Measurements from ENCODE around the gene POU2AF1. TPM values are rescaled to one million over a fixed set of nuclear protein-coding genes. Genes with fewer than 3 reads are reported as not detected.

Gene POU2AF1
- total and polyA plus RNA-seq, 2 donors = 0.90 to 11.7 TPM

- DNase-seq (ENCODE audit: low read depth in 6 of 9, low spot score in 9 of 9) = no peak
- H3K4me1 ChIP-seq (ENCODE audit: control insufficient read depth in 2 of 2, insufficient read depth in 2 of 2, low read length in 2 of 2) = peaks cover 16 to 36% of the 10 kb centered on the region in 2 donors
- H3K36me3 ChIP-seq (ENCODE audit: control insufficient read depth in 2 of 2, insufficient read depth in 2 of 2, low read length in 1 of 2) = no peaks in the 10 kb centered on the region
- no peaks in the 10 kb centered on the region for H3K27me3 ChIP-seq (ENCODE audit: control insufficient read depth in 2 of 2, insufficient read depth in 1 of 2, low read length in 1 of 2)
- H3K9me3 ChIP-seq (ENCODE audit: control insufficient read depth in 2 of 2, insufficient read depth in 1 of 2, low read length in 1 of 2) = no peaks in the 10 kb centered on the region
- 92% methylated on average over 3 of the region's 3 CpGs for WGBS
- H3K4me3 ChIP-seq (ENCODE audit: low read length in 2 of 2) = no peak overlapping the region
- no peak overlapping the region for H3K27ac ChIP-seq (ENCODE audit: low read depth in 1 of 2, low read length in 1 of 2)
Measured at GRCh38 chr11:111412293-111412692, 33.2 kb upstream of the POU2AF1 start.

- Histone ChIP-seq H3K4me3 (ENCODE audit: low read length in 2 of 2) (no peak overlapping the region), H3K27ac (ENCODE audit: low read depth in 1 of 2, low read length in 1 of 2) (no peak overlapping the region), H3K27me3 (ENCODE audit: control insufficient read depth in 2 of 2, insufficient read depth in 1 of 2, low read length in 1 of 2) (no peaks in the 10 kb centered on the region), H3K4me1 (ENCODE audit: control insufficient read depth in 2 of 2, insufficient read depth in 2 of 2, low read length in 2 of 2) (peaks cover 14 to 28% of the 10 kb centered on the region in 2 donors), H3K36me3 (ENCODE audit: control insufficient read depth in 2 of 2, insufficient read depth in 2 of 2, low read length in 1 of 2) (no peaks in the 10 kb centered on the region), H3K9me3 (ENCODE audit: control insufficient read depth in 2 of 2, insufficient read depth in 1 of 2, low read length in 1 of 2) (no peaks in the 10 kb centered on the region)
- 50% methylated on average over 2 of the region's 2 CpGs for WGBS
- no peak for DNase-seq (ENCODE audit: low read depth in 6 of 9, low spot score in 9 of 9)
Measured at GRCh38 chr11:111411456-111411855, 32.4 kb upstream of the POU2AF1 start.

GRCh38 chr11:111410951-111411350 lies 31.9 kb upstream of the POU2AF1 start:
- no peaks in the 10 kb centered on the region for H3K9me3 ChIP-seq (ENCODE audit: control insufficient read depth in 2 of 2, insufficient read depth in 1 of 2, low read length in 1 of 2)
- no peak overlapping the region for H3K27ac ChIP-seq (ENCODE audit: low read depth in 1 of 2, low read length in 1 of 2)
- H3K36me3 ChIP-seq (ENCODE audit: control insufficient read depth in 2 of 2, insufficient read depth in 2 of 2, low read length in 1 of 2) = no peaks in the 10 kb centered on the region
- no peaks in the 10 kb centered on the region for H3K27me3 ChIP-seq (ENCODE audit: control insufficient read depth in 2 of 2, insufficient read depth in 1 of 2, low read length in 1 of 2)
- H3K4me3 ChIP-seq (ENCODE audit: low read length in 2 of 2) = no peak overlapping the region
- WGBS = 99% methylated on average over 5 of the region's 5 CpGs
- peaks cover 14 to 23% of the 10 kb centered on the region in 2 donors for H3K4me1 ChIP-seq (ENCODE audit: control insufficient read depth in 2 of 2, insufficient read depth in 2 of 2, low read length in 2 of 2)
- DNase-seq (ENCODE audit: low read depth in 6 of 9, low spot score in 9 of 9) = no peak

GRCh38 chr11:111409915-111410314 lies 30.8 kb upstream of the POU2AF1 start:
- no peak for DNase-seq (ENCODE audit: low read depth in 6 of 9, low spot score in 9 of 9)
- H3K4me1 ChIP-seq (ENCODE audit: control insufficient read depth in 2 of 2, insufficient read depth in 2 of 2, low read length in 2 of 2) = peaks cover 6 to 14% of the 10 kb centered on the region in 2 donors
- no peaks in the 10 kb centered on the region for H3K9me3 ChIP-seq (ENCODE audit: control insufficient read depth in 2 of 2, insufficient read depth in 1 of 2, low read length in 1 of 2)
- H3K36me3 ChIP-seq (ENCODE audit: control insufficient read depth in 2 of 2, insufficient read depth in 2 of 2, low read length in 1 of 2) = no peaks in the 10 kb centered on the region
- no peaks in the 10 kb centered on the region for H3K27me3 ChIP-seq (ENCODE audit: control insufficient read depth in 2 of 2, insufficient read depth in 1 of 2, low read length in 1 of 2)
- H3K27ac ChIP-seq (ENCODE audit: low read depth in 1 of 2, low read length in 1 of 2) = no peak overlapping the region
- WGBS = 92% methylated on average over 1 of the region's 1 CpG
- H3K4me3 ChIP-seq (ENCODE audit: low read length in 2 of 2) = no peak overlapping the region

GRCh38 chr11:111408789-111409727 lies 30.0 kb upstream of the POU2AF1 start:
- peaks cover 0 to 5% of the 10 kb centered on the region in 2 donors for H3K4me1 ChIP-seq (ENCODE audit: control insufficient read depth in 2 of 2, insufficient read depth in 2 of 2, low read length in 2 of 2)
- WGBS = 85% methylated on average over 6 of the region's 6 CpGs
- no peaks in the 10 kb centered on the region for H3K27me3 ChIP-seq (ENCODE audit: control insufficient read depth in 2 of 2, insufficient read depth in 1 of 2, low read length in 1 of 2)
- no peak overlapping the region for H3K27ac ChIP-seq (ENCODE audit: low read depth in 1 of 2, low read length in 1 of 2)
- no peak for DNase-seq (ENCODE audit: low read depth in 6 of 9, low spot score in 9 of 9)
- H3K4me3 ChIP-seq (ENCODE audit: low read length in 2 of 2) = no peak overlapping the region
- no peaks in the 10 kb centered on the region for H3K9me3 ChIP-seq (ENCODE audit: control insufficient read depth in 2 of 2, insufficient read depth in 1 of 2, low read length in 1 of 2)
- H3K36me3 ChIP-seq (ENCODE audit: control insufficient read depth in 2 of 2, insufficient read depth in 2 of 2, low read length in 1 of 2) = no peaks in the 10 kb centered on the region

GRCh38 chr11:111407652-111408051 lies 28.6 kb upstream of the POU2AF1 start:
- H3K4me3 ChIP-seq (ENCODE audit: low read length in 2 of 2) = no peak overlapping the region
- WGBS = 97% methylated on average over 2 of the region's 2 CpGs
- no peaks in the 10 kb centered on the region for H3K9me3 ChIP-seq (ENCODE audit: control insufficient read depth in 2 of 2, insufficient read depth in 1 of 2, low read length in 1 of 2)
- H3K27me3 ChIP-seq (ENCODE audit: control insufficient read depth in 2 of 2, insufficient read depth in 1 of 2, low read length in 1 of 2) = no peaks in the 10 kb centered on the region
- H3K27ac ChIP-seq (ENCODE audit: low read depth in 1 of 2, low read length in 1 of 2) = no peak overlapping the region
- no peaks in the 10 kb centered on the region for H3K36me3 ChIP-seq (ENCODE audit: control insufficient read depth in 2 of 2, insufficient read depth in 2 of 2, low read length in 1 of 2)
- no peaks in the 10 kb centered on the region for H3K4me1 ChIP-seq (ENCODE audit: control insufficient read depth in 2 of 2, insufficient read depth in 2 of 2, low read length in 2 of 2)
- DNase-seq (ENCODE audit: low read depth in 6 of 9, low spot score in 9 of 9) = no peak

- no peaks in the 10 kb centered on the region for H3K36me3 ChIP-seq (ENCODE audit: control insufficient read depth in 2 of 2, insufficient read depth in 2 of 2, low read length in 1 of 2)
- WGBS = 94% methylated on average over 1 of the region's 1 CpG
Measured at GRCh38 chr11:111406589-111406988, 27.5 kb upstream of the POU2AF1 start.

GRCh38 chr11:111406091-111406490 lies 27.0 kb upstream of the POU2AF1 start:
- no peak for DNase-seq (ENCODE audit: low read depth in 6 of 9, low spot score in 9 of 9)
- no peak overlapping the region for H3K4me3 ChIP-seq (ENCODE audit: low read length in 2 of 2)
- no peaks in the 10 kb centered on the region for H3K36me3 ChIP-seq (ENCODE audit: control insufficient read depth in 2 of 2, insufficient read depth in 2 of 2, low read length in 1 of 2)
- no peaks in the 10 kb centered on the region for H3K27me3 ChIP-seq (ENCODE audit: control insufficient read depth in 2 of 2, insufficient read depth in 1 of 2, low read length in 1 of 2)
- H3K9me3 ChIP-seq (ENCODE audit: control insufficient read depth in 2 of 2, insufficient read depth in 1 of 2, low read length in 1 of 2) = no peaks in the 10 kb centered on the region
- 95% methylated on average over 2 of the region's 2 CpGs for WGBS
- no peak overlapping the region for H3K27ac ChIP-seq (ENCODE audit: low read depth in 1 of 2, low read length in 1 of 2)
- H3K4me1 ChIP-seq (ENCODE audit: control insufficient read depth in 2 of 2, insufficient read depth in 2 of 2, low read length in 2 of 2) = no peaks in the 10 kb centered on the region

More at GRCh38 chr11:111406589-111406988, 27.5 kb upstream of the POU2AF1 start:
- Histone ChIP-seq H3K27me3 (ENCODE audit: control insufficient read depth in 2 of 2, insufficient read depth in 1 of 2, low read length in 1 of 2) (no peaks in the 10 kb centered on the region), H3K4me1 (ENCODE audit: control insufficient read depth in 2 of 2, insufficient read depth in 2 of 2, low read length in 2 of 2) (no peaks in the 10 kb centered on the region), H3K27ac (ENCODE audit: low read depth in 1 of 2, low read length in 1 of 2) (no peak overlapping the region), H3K4me3 (ENCODE audit: low read length in 2 of 2) (no peak overlapping the region), H3K9me3 (ENCODE audit: control insufficient read depth in 2 of 2, insufficient read depth in 1 of 2, low read length in 1 of 2) (no peaks in the 10 kb centered on the region)
- no peak for DNase-seq (ENCODE audit: low read depth in 6 of 9, low spot score in 9 of 9)

GRCh38 chr11:111405551-111405950 lies 26.5 kb upstream of the POU2AF1 start:
- Histone ChIP-seq H3K36me3 (ENCODE audit: control insufficient read depth in 2 of 2, insufficient read depth in 2 of 2, low read length in 1 of 2) (no peaks in the 10 kb centered on the region), H3K27me3 (ENCODE audit: control insufficient read depth in 2 of 2, insufficient read depth in 1 of 2, low read length in 1 of 2) (no peaks in the 10 kb centered on the region), H3K27ac (ENCODE audit: low read depth in 1 of 2, low read length in 1 of 2) (no peak overlapping the region), H3K4me1 (ENCODE audit: control insufficient read depth in 2 of 2, insufficient read depth in 2 of 2, low read length in 2 of 2) (no peaks in the 10 kb centered on the region), H3K4me3 (ENCODE audit: low read length in 2 of 2) (no peak overlapping the region), H3K9me3 (ENCODE audit: control insufficient read depth in 2 of 2, insufficient read depth in 1 of 2, low read length in 1 of 2) (no peaks in the 10 kb centered on the region)
- 94% methylated on average over 2 of the region's 2 CpGs for WGBS
- DNase-seq (ENCODE audit: low read depth in 6 of 9, low spot score in 9 of 9) = no peak

All from thymus (tissue), 11 donors.